Stimulated activated CD8-positive, alpha-beta memory T cell treated with anti-CD3 and anti-CD28 coated beads, Interleukin-7, amount 100 ng/mL, for 48 hours (primary cell): ENCODE measurements around the gene CLCN3.
"Not testable (repeated sequence)": the region's sequence is repeated elsewhere in the genome, so short reads cannot be mapped to it uniquely, and the experiment has no call there.

Source experiments
- DNase-seq, 2 donors: peaks; one replicate each; pipeline ENCODE4 v3.0.0-alpha.2; 2020; ENCODE audit warnings: low read depth in 1 of 2; ENCODE audit errors: extremely low read depth in 1 of 2

Gene CLCN3

DNA sequence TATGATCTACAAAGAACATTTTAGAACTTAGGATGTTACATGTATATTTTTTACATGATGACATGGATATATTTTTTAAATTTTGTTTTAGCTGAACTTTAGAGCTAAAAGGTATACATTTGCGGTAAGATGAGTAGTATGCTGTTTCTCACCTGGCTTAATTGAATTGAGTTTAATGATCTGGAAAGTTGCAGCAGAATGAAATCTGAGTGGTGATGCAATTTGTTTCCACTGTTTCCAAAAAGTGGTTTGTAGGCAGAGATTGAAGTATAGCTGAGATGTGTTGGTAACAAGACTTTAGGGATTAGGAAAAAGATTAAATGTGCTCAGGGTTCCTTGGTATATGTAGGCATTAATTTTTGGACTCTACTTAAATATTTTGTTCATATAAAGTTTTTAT, 69.3 kb downstream of the CLCN3 start:
- no peak for DNase-seq

DNA sequence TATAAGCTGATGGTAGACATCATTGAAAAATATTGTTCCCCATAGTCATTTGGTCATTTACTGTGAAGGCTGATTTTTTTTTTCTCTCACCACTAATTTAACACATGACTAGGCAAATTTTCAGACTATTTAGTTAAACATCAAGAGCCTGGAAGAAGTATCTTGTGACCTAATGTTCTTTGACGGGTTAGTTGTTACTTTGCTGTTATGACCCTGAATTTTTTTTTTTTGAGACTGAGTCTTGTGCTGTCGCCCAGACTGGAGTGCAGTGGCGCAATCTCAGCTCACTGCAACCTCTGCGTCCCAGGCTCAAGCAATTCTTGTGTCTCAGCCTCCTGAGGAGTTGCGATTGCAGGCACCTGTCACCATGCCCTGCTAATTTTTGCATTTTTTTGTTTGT, 70.4 kb downstream of the CLCN3 start:
- no peak for DNase-seq

DNA sequence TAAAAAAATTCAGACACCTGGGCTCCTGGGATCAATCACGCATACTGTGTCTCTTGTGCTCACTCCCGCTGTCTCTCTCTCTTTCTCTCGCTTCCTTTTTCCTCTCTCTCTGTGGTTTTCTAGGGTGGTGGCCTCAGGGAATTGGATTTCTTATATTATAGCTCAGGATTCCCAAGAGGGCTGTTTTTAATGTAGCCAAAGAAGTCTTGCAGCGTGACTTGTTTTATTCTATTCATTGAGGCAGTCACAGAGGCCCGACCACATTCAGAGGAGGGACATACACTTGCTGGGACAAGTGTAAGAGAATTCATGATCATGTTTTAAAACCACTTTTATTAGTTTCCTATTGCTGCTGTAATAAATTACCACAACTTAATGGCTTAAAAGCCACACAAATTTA, 78.0 kb downstream of the CLCN3 start:
- no peak for DNase-seq

DNA sequence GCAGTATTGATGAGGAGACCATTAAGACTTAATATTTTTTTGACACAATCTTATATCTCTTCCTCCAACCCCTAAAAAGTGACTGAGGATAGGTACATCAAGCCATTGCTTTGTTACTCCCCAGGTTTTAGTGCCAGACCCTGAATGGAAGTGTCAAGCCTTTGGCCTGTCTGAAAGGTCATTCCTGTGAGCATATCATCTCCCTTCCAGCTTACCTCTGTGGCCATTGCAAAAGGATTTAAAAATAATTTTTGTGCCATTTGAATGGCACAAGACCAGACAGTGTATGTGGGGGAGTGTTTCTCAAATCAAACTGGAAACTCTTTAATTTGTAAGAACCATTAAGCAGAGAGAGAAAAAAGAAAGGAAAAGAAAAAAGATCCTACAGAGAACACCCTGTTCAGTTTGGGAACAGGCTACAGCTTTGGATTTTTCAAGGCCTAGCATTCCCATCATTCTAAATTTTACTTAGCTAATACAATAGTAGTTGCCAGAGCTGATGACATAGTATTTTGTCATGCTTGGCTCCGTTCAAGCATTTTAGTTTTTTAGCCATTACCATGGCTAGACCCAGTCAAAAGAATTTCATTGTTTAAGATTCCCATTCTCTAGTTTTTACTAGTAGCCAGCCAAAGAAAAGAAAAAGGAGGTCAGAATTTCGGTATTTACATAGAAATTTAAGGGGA, 87.7 kb downstream of the CLCN3 start:
- no peak for DNase-seq

DNA sequence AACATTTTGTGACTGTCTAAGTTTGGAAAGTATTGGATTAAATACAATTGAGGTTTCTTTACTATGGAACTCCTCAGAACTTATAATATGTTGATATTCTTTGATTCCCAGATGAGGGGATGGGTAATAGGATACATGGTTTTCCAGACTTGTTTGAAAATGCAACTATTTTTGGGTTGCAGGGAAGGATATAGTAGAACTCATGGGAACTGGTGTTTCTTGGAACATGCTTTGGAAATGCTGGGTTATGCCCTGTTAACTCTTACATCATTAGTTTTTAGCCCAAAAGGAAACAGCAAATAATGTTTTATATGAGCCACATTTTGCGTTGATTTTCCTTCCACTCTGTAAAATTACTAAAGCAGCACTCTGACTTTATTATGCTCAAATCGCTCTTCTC, 95.4 kb downstream of the CLCN3 start:
- DNase-seq: no peak

DNA sequence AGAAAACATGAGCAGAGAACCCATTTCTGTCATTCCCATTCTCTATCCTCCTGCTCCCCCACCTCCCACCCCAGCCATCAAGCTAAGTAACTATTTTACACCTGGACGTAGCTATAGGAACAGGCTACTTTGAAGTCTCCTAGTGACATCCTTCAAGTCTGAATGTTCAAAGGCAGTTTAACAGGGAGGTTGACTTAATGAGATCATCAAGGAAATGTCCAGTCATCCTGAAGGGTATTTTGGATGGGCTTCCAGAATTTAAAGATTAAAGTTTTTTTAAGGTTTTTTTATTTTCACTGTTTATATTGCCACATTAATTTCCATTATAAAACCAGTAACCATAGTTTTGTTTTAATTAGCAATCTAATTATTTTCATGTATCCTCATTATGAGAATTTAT, 96.3 kb downstream of the CLCN3 start:
- DNase-seq: no peak

DNA sequence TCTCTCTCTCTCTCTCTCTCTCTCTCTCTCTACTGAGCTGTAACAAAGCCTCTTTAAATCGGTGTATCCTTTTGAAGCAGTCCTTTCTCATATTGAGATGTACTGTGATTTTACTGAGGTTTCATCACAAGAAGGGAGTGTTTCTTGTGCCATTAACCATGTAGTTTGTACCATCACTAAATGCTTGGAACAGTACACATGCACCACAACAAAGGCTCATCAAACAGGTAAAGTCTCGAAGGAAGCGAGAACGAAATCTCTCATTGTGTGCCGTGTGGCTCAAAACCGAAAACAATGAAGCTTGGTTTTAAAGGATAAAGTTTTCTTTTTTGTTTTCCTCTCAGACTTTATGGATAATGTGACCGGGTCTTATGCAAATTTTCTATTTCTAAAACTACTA, 100.2 kb downstream of the CLCN3 start:
- no peak for DNase-seq

DNA sequence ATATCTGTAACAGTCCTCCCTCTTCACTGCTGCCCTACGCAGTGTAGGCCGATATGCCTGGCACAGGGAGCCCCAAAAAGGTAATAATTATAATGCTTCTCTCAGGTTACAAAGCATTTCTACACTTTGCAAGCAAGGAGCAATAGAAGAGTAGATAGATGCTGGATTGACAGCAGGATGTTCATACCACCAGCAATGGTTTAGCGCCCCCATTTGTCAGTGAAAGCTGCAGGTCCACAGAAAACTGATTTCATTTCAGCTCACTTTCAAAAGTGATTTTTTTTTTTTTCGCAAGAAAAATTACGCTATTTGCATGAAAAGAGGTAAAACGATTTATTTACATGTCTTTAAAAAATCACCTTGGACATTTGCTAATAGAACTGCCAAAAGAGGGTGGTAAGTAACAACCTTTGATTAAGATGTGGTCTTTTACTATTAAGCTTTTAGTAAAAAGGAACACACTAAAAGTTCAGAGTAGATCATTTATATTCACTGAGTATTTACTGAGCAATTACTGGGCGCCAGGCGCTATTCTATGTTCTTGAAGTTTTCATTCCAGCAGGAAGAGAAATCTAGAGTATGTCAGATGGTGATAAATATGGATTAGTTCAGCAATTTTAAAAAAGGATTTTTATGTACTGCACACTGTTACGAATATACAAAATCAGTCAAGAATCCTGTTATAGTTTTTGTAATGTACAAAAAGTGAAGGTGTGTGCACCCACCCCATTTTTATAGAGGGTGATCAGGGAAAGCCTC, 103.0 kb downstream of the CLCN3 start:
- DNase-seq: no peak

DNA sequence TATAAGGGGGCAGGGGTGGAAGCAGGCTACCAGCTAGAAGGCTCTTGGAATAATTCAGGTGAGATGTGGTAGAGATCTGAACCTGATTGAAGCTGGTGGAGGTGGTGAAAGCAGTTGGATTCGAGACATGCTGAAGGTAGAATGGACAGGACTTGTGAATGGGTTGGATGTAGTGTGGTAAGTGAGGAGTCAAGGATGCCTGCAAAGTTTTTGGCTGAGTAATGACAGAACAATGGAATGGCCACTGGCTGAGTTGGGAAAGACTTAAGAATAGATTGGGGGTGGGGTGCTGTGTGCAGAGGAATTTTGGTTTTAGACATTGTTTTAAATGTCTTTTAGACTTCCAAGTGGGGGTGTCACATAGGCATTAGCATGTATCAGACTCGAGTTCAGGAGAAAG, 103.9 kb downstream of the CLCN3 start:
- DNase-seq: no peak

DNA sequence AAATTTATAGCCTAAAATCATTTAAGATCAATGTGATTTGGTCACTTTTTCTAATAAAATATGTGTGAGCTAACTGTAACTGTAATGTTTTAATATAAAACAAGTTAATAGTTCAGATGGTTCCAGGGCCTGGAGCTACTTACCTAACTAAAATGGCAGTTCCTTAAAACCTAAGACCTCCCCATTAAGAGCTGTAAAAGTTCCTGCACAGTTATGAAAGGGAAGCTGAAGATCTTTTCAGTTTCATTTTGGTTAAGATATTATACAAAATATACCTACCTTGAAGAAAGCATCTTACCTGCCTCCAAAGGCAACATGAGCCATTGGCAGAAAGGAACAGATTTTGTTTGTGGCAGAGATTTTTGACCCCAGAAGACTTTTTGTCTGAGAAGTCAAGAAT, 107.2 kb downstream of the CLCN3 start:
- DNase-seq: no peak

DNA sequence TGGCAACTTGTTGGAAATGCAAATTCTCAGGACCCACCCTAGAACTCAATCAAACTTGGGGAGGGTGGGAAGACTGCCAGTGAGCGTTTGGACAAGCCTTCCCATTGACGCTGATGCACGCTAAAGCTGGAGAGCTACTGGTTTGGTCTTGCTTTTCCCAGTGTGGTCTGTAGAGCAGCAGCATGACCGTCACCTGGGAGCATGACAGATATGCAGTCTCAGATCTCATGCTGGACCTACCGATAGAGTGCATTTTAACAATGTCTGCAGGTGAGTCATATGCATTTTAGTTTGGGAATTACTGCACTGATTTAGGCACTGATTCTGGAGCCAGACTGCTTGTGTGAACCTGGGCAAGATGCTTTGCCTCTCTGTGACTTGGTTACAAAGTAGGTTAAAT, 110.2 kb downstream of the CLCN3 start:
- DNase-seq: no peak

DNA sequence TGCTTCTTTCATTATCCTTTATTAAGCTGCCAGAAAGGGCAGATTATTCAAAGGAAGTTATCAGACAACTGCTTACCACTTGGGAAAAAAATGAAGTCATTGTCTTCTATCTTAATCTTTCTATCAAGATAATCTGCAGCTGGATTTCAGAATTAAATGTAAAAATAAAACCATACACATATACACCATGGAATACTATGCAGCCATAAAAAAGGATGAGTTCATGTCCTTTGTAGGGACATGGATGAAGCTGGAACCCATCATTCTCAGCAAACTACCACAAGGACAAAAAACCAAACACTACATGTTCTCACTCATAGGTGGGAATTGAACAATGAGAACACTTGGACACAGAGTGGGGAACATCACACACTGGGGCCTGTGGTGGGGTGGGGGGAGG, 118.2 kb downstream of the CLCN3 start:
- DNase-seq: not testable (repeated sequence)

DNA sequence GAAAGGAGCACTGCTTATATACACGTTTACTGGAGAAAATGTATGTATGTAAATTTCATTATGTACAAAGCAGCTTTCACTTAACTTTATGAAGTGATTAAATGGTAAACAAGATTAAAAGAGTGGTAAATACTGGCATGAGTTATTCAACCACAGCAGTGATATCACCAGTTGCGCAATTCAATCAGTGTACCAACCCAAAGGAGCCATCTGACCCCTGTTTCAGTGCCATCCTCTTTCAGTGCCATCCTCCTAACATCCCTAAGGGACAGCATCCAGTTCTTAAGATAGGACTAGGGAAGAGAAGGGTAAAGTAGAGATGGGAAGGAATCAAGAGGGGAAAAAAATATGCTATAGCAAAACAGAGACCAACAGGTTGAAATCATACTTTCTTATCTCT, 121.2 kb downstream of the CLCN3 start:
- no peak for DNase-seq

DNA sequence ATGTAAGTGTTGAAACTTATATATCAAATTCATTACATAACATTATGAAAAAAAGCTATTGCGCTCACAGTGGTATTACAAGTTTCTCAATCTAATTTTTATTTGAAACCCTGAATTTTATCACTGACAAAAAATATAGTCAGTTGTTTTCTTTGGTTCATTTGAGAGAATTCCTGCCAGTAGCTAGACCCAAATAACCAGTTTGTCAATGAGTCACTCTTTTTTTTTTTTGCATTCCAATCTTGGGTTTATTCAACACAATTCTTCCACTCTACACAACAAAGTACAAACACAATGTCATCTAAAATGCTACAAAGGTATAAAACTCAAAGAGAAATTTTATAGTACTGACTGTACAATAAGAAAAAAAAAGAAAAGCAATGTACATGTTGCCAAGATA, 124.2 kb downstream of the CLCN3 start:
- no peak for DNase-seq

DNA sequence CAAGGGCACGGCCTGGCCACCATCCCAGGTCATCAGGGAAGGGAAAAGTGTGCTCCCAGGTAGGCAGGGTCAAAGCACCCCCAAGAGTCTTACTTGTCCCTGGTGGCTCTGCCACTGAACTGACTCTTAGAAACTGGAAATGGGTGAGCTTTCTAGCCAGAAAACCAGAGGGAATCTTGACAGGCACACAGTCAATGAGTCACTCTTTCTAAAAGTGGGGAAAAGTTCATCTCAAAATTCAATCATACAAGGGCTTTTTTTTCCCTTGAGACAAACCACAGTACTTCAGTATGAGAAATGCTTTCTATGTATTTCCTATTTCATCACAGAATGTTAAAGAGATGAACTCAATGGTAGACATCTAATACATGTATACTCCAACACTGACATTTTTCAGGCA, 124.9 kb downstream of the CLCN3 start:
- no peak for DNase-seq

DNA sequence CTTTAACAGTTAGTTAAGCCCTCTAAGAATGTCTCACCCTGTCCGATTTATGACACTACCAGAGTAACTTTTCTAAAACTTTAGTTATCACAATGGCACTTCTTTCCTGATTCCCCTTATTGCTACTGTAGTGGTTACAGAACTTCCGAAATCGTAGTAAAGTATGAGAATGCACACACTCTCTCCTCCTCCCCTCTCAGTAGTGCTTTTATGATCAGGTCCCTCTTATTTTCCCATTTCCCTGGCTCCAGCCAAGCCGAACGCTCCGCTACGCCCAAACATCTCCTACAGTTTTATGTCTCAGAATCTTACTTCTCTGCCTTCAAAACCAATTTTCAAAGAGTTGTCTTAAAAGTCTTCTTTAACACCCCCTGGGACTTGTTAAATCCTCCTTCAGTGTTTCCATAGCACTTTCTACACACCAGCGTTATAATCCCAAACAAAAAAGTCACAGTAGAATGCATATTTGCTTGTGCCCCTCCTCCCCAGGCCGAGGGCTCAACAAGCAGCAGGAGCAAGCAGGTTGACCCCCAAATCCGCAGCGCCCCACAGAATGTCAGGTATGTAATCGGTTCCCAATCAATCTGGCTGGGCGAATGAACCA, 136.7 kb downstream of the CLCN3 start:
- no peak for DNase-seq

DNA sequence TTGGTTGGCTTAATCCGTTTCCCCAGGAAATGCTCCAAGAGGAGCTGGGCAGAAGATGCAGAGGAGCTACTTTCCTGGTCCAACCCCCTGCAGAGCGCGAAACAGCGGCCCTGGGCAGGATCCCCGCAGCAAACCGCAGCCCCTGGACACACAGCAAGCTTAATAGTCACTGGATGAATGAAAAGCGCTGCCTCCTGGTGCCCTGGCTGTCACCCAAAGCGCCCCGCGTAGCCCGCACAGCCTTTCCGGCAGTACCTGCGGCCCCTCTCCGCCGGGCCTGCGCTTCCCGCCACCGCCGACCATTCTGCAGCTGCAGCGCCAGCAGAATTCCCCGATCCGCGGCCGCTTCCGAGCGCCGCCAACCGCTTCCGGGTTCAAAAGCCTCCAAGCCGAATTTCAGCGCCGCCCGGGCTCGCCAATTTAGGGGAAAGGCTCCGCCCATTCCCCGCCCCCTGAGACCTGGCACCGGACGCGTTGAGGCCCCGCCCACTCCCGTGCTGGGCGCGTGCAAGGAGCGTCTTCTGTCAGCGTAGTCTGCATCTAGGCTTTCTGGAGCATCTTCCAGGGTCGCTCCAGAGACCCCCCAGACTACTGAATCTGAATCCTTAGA, 137.3 kb downstream of the CLCN3 start, which contains the start of gene HPF1:
Gene HPF1 (minus strand): TSS at position 370 of the 610 bp plus-strand sequence. CDS start 67 bp downstream, at position 303.
- DNase-seq: peak; percentile 84 to 88

DNA sequence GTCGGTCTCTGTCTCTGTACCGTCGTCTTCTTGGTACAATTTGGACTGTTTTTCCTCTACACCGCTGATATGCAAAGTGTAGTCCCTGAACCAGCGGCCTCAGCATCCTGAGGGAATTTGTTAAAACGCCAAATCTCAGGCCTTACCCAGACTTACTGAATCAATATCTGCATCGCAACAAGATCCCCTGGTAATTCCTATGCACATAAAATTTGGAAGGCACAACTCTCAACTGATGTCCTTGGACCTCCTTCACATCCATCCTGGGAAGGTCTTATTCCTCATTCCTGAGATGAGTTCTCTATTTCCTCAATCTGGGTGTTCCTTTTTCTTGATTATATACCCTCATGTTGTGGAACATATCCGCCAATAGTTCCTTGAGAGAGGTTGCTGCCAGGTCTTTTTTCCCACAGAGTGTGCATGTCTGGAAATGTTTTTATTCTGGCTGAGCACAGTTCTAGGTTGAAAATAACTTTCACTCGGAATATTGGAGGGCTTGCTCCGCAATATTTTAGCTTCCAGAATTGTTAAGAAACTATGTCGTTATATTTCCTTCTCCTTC, 138.1 kb downstream of the CLCN3 start:
- DNase-seq: no peak

DNA sequence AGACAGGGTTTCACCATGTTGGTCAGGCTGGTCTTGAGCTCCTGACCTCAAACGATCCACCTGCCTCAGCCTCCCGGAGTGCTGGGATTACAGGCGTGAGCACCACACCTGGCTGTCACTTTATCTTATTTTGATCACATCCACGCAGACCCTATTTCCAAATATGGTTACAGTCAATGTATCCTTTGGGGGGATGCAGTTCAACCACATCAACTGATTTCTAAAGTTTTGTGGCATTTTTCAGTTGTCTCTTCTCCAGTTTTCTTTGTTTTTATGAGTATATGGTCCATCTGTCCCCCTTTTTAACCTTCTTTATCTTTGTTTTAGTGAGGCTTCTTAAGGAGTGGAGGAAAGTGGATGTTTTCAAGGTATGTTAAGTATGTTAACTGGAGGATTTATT, 141.5 kb downstream of the CLCN3 start:
- no peak for DNase-seq

DNA sequence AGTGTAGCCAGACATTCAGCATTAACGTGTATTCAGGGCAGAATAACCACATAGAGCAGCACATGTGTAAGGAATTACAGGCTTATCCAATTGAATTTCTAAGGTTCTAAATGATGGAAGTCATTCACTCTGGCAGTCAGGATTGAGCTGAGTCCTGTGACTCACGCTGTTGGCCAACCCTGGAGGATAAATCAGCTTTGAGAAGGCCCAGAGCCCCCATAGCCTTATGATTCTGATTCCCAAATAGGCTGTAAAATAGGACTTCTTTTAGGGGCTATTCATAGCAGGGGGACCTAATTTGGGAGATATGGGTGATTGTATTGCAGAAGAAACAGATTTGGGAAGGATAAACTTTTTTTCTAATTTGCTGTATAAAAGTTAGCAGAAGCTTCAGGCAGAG, 145.5 kb downstream of the CLCN3 start:
- no peak for DNase-seq

DNA sequence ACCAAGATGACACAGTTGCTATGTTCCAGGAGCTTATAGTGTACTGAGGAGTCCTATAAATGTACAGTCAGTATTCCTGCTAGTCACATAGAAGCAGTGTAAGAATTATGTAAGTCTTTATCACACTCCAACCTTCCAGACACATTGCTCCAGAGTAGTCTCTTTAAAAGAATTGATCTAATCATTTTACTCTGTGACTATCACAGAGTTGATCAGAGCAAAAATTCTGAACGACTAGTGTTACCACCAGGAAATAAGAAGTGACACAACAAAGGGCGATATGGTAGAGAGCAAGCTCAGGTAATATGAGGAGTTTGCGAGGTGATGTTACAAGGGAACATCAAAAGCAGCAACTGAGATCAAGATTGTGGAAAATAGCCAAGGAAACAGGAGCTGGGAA, 146.4 kb downstream of the CLCN3 start:
- DNase-seq: no peak
